Fibroblast of gingiva (primary cell): Measurements from ENCODE around the gene SKAP1.
"Not testable (repeated sequence)": the region's sequence is repeated elsewhere in the genome, so short reads cannot be mapped to it uniquely, and the experiment has no call there.

Experiments used
- DNase-seq: peaks from one replicate; pipeline ENCODE4 v3.0.0-alpha.2; 2011; ENCODE audit warnings: low read depth

SKAP1 gene

DNA sequence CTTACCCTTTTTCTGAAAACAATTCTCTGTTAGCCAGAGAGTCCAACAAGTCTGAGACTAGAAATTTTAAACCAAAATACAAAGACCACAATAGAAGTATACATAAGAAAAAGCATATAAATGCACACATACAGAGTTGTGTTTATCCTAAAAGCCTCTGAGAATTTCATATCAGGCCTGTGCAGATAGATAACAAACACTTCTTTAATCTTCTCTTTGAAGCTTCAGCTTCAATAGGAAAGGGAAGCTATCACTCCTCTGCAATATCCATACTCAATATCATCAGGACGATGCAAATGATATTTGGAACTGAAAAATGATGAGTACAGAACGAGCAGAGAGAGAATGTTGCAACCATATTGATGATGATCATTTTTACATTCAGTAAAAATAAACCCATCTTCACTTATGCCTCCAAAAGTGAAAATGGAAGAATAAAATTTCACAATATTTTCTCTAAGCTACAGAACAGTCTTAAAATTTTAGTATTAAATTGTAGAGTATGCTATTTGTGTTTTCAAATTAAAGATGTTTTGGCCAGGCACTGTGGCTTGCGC, 61.6 kb downstream of the SKAP1 start:
- DNase-seq, result no peak

DNA sequence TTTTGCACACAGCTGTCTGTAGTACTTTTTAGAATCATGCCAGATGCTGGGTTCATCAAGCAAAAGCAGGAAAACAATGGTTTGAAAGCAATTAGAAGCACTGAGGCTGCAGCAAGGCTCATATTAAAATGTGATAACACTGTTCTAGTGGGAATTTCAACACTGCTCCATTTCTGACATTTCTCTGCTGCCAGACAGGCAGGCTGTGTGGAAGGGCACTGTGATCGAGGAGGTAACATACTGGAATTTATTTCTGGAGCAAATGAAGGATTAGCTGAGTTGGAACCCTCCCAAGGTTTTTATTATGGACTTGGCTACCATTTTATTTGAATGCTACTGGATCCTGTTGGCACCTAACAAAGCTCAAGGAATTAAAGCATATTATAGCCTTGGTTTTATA, 66.9 kb downstream of the SKAP1 start:
- DNase-seq, result no peak

- not testable (repeated sequence) for DNase-seq
These were observed 69.0 kb downstream of the SKAP1 start for GRCh38 chr17:48360861-48361633.

DNA sequence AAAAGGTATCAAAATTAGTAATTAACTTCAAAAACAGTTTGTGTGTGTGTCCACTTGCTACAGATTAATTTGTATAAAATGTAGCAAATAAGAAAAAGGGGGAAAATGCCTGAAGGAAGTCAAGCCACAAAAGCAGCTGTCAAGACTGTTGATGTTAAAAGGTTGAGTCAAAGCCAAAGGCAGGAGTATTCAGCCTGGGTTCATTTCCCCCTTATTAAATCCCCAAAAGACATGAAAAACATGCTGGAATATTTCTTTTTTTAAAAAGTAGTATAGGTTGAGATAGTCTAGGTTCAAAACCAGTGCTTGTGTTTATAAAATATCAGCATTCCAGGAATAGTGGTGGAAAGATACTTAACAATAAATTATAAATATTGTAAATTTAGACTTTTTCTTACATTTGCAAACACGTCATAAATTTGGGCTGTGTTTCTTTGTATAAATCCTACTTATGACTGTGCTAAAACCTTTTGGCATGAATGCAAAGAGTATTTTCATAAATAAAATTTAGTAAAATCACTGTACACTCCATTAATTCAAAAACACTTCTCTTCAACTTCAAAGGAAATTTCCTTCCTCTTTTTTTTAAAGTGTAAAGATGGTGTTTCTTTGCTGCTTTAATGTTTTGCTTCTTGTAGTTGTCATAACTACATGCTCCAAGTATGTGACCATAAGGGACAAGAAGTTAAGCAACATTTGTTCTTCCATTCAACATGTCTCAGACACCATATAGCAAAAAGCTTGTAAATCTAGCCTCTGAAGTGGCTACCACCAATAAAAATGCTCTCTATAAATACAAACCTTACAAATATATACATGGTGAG, 72.0 kb downstream of the SKAP1 start:
- DNase-seq, result no peak

DNA sequence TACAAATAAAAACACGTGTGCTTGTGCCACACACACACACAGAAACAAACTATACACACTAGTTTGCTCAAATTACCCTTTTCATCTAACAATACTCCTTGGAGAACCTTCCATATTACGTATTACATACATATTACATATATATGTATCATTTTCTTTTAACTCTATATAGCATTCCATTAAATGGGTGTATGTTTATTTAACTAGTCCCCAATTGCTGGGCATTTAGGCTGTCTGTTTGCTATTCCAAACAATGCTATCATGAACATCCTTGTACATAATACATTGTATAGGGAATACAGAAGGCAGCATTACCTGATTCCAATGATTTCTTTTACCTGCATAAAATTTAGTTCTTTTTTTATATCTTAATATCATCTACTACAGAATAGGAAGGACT, 73.1 kb downstream of the SKAP1 start:
- no peak for DNase-seq

- no peak for DNase-seq
These were observed 77.4 kb downstream of the SKAP1 start for GRCh38 chr17:48352630-48353029.

- peak; percentile 10 for DNase-seq
These were observed 78.1 kb downstream of the SKAP1 start for GRCh38 chr17:48351911-48352332.

GRCh38 chr17:48348352-48348751, 81.7 kb downstream of the SKAP1 start:
- DNase-seq, result no peak

- DNase-seq, result no peak
These were observed 82.8 kb downstream of the SKAP1 start for GRCh38 chr17:48347177-48347576.

- DNase-seq, result no peak
These were observed 85.8 kb downstream of the SKAP1 start for GRCh38 chr17:48344251-48344650.

DNA sequence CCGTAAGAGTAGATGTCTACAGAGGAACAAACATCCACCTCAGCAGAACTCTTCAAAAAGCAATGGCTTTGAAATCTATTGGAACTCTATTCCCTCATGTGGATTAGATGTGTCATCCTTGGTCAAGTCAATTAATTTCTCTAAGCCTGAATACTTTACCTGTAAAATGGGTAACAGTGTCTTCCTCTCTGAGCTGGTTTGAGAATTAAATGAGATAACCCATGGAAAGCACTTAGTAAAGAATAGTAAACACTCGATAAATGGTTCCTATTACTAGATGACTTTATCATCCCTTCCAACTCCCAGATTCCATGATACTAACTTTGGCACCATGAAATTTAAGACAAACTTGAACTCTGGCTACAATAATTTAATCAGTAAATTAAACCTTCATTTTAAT, 89.1 kb downstream of the SKAP1 start:
- DNase-seq, result no peak

GRCh38 chr17:48338720-48339119, 91.3 kb downstream of the SKAP1 start:
- no peak for DNase-seq

DNA sequence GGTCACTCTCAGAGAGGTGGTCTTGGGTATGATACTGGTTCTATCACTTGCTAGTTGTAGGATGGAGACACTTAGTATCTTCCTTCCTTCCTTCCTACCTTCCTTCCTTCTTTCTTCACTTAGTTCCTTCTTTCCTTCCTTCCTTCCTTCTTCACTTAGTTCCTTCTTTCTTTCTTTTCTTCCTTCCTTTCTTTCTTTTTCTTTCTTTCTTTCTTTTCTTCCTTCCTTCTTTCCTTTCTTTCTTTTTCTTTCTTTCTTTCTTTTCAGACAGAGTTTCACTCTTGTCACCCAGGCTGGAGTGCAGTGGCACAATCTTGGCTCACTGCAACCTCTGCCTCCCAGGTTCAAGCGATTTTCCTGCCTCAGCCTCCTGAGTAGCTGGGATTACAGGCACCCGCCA, 92.1 kb downstream of the SKAP1 start:
- DNase-seq, result not testable (repeated sequence)

GRCh38 chr17:48336986-48337385, 93.0 kb downstream of the SKAP1 start:
- DNase-seq, result no peak

DNA sequence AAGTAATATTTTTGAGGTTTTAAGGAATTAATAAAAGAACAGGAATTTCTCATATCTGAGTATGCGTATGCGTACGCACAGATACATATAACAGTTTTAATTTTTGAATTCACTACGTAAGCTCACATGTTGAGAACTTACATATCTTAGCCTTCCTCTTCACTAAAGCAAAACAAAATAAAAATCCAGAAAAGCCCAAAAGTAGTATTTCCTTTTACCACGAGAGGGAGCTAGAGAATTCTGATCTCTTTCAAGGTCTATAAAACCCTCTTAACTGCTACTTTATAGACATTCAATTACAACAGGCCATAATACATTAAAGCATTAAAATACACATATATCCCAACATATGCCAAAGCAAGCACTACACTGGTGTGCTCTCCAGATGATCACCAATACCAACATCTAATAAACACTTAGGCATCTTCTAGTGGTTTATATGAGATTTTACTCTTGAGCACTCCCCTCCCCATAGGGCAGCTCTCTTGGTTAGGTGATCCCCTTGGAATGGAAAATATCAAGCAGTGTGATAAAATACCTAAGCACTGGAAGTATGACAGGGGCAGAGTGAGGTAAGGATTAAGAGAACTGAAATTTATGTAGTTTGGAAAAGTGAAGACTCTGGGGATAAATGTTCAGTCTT, 94.0 kb downstream of the SKAP1 start:
- DNase-seq, result peak; percentile 2

GRCh38 chr17:48335146-48335784, 94.7 kb downstream of the SKAP1 start:
- no peak for DNase-seq

DNA sequence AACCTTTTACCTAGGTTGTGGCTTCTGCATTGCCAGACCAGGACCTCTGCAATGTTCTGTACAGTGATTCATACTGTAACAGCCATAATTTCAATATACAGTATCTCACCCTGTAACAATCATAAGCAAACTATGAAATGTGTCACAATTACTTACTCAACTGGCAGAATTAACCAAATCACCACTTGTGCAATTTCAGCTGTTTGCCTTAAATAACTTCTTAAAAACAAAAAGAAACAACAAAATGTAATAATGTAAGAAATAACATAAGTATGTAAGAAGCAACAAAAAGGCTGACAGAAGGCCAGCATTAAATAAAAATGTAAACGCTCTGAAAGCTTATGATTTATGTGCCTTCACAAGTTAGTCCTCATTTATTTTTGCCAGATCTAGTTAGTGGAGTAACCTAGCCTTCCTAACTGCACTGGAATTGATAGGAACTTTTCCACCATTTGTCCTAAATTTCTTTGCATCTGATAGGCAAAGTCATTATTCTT, 96.9 kb downstream of the SKAP1 start:
- DNase-seq, result no peak

- no peak for DNase-seq
These were observed 99.1 kb downstream of the SKAP1 start for GRCh38 chr17:48330887-48331286.

DNA sequence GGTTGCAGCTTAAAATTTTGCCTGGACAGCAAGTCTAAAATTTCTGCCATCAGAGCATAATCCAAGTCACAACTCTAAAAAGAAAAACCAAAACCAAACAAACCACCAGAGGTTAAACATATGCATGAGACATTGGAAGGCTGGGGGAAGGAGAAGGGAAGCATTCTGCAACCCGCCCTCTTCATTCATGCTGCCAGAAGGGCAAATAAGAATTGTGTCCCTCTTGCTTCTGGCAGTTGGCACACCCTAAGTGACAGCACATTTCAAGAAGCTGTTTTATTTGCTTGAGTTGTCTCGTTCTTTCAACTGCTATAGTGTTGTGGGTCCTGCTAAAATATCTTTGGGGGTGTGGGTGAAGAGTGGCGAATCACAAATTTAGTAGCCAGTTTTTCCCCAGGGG, 99.6 kb downstream of the SKAP1 start:
- no peak for DNase-seq

DNA sequence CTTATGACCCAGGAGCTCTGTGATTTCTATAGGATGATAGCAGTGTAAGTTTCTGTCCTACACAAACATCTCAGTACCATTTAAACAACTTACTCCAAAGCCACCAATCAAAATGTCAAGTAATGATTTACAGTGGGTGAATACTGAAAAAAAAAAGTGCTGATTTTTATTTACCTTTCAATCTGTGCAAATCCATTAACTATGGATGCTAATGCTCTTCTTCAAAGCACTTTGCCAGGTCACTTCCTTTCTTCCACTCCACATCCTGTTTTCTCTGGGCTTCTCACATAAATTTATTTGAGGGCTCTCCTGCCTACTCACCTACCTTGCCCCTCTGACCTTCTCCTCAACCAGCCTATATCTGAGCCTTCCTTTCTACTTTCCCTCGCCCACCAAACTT, 101.6 kb downstream of the SKAP1 start:
- no peak for DNase-seq

DNA sequence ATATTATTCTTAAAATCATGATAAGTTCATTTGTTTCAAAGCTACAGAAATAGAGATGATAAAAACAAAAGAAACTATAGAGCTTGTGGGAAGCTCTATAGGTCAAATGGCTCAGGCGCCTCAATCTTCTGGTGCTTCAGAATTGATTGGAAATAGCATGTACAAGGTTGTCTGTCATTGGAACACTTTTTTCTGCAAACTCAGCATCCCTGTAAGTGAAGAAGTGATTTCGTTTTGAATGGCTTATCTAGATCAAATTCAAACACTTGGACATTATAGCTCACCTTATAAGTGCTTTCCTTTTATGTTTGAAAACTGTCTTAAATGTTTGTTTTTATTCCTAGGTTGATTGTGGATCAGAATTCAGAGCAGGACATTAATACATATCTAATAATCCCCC, 103.7 kb downstream of the SKAP1 start:
- DNase-seq, result no peak

- DNase-seq, result no peak
These were observed 108.0 kb downstream of the SKAP1 start for GRCh38 chr17:48322060-48322459.
